HG02571 (cell line): ENCODE measurements around the gene CPED1.
"Not testable (repeated sequence)": the region's sequence is repeated elsewhere in the genome, so short reads cannot be mapped to it uniquely, and the experiment has no call there.

Experiments used
- ATAC-seq: cut with Tn5 transposase; IDR thresholded peaks from one replicate; pipeline ENCODE4 v1.9.1; 2021; ENCODE audit warnings: mild to moderate bottlenecking, moderate library complexity; ENCODE audit not compliant: unreplicated experiment

CPED1 gene

DNA sequence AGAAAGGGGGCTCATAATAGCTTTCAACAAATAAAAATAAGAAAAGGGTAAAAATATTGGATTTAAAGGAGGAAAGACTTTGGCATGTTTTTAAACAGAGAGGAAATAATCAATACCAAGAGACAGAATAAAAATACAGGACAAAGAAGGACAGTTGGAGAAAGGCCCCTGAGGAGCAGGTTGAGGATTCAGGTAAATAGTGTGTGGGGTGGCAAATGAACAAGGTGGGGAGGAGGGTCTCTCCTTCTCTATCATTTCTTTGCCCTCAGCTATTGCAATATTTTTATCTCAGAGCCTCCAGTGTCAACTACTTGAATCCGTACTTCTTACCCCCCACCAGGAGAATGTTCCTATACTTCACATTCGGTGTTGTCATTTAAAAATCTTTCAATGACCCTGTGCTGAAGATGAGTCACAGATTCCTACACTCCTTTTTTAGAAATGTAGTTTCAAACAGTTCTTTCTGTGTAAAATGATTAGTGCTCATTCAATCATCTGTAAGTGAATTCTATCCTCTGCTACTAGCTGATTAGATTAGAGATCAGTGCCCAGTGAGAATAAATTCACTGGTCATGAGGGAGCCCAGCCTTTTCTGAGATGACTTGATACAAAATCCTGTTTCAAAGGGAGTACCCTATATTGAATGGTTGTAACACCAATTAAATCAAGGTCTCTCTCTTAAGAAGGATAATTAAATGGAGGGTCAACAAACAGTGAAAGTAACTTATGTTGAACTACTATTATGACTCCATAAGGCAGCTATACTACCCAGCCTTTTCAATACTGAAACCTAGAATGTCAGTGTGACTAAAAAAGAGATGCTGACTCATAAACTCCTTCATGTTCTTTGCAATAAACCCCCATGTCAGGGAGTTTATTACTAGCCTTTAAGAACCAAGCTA, 289.9 kb downstream of the CPED1 start:
- ATAC-seq: peak; percentile 99

DNA sequence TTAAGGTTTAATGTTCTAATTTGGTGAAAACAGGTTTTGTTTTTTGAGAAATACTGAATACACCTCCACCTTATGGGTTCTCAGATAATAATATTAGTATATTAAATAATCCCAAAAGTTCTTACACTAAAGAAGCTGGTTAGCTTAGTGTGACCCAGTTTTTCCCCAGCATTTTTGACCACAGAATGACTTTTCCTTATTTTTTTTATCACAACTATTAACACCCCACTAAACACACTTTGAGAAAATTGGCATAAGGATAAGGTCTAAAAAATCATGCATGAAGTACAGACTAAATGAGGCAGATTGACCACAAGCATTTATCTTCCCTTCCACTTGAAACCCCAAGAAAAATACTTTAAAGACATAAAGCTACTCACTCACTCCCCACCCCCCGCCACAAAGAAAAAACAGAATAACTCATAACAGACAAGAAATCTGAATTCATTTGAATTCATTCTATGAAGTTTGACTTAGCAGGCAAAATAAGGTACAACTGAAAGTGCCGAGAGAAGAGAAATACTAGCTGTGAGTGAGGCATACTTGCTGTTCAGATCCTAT, 290.6 kb downstream of the CPED1 start:
- no peak for ATAC-seq

- no peak for ATAC-seq
These were observed 291.3 kb downstream of the CPED1 start for GRCh38 chr7:121279822-121280221.

GRCh38 chr7:121280656-121281055, 292.1 kb downstream of the CPED1 start:
- ATAC-seq: no peak

DNA sequence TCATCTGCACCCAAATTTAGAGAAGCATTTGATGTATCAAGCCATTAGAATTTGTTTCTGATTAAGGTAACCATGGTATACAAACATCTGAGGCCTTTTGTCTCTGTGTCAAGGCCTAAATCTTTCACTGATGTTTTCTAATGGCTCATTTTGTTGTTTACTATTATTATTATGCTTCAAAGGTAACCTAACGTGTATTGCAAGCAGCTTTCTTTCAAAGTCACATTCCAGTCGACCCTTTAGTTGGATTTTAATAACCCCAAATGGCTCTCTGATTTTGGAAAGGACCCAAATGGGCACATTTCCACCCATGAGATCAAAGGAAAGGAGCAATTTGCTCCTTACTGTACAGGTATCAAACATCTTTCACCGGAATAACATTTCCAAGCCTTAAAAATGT, 293.6 kb downstream of the CPED1 start:
- ATAC-seq: no peak

DNA sequence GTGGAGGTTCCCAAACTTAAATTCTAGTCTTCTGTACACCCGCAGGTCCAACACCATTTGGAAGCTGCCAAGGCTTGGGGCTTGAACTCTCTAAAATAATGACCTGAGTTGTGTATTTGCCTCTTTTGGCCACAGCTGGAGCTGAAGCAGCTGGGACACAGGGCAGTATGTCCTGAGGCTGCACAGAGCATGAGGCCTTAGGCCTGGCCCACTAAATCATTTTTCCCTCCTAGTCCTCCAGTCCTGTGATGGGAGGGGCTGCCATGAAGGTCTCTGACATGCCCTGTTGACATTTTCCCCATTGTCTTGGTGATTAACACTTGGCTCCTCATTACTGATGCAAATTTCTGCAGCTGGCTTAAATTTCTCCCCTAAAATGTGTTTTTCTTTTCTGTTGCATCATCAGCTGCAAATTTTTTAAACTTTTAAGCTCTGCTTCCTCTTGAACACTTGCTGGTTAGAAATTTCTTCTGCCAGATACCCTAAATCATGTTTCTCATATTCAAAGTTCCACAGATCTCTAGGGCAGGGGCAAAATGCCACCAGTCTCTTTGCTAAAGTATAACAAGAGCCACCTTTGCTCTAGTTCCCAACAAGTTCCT, 296.7 kb downstream of the CPED1 start:
- no peak for ATAC-seq

DNA sequence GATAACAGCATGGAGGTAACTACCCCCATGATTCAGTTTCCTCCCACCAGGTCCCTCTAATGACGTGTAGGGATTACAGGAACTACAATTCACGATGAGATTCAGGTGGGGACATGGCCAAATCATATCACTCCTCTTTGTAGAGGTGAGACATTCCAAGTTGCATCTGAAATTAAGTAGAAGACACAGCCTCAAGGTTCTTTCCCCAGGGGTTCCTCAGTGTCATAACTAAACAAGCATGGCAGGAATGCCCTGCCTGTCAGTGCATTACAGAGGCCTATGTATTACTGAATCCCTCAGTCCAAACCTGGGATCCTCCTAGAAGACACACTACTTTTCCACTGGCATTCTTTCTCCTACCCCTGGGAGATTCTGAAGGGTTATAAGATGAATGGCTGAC, 297.7 kb downstream of the CPED1 start:
- ATAC-seq: no peak

DNA sequence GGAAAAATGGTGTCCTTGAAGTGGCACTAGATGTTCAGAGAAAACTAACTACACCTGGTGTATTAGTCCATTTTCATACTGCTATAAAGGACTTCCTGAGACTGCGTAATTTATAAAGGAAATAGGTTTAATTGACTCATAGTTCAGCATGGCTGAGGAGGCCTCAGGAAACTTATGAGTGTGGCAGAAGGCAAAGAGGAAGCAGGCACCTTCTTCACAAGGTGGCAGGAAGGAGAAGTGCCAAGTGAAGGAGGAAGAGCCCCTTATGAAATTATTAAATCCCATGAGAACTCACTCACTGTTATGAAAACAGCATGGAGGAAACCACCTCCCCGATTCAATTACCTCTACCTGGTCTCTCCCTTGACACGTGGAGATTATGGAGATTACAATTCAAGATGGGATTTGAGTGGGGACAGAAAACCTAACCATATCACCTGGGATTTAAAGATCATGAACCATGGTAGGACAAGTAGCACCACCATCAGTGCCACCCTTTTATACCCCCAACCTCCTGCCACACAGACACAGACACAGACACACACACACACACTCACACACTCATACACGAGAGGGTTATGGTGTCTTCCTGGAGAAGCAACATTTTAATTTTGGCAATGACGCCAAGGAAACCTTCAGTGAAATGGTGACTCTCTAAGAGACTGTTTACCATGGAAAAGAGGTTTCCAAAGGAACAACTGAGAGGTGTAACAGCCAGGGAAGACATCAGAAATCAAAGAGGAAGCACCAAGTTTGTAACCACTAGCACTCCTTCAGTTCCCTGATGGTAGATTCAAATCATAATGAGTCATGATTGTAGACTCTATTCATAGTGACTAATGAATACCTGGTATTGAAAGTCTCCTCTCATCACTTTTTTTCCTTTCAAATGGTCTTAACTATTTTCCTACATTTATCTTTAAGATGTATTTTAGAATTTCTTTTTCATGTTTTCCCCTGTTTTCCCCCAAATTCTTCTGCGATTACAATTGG, 298.5 kb downstream of the CPED1 start:
- ATAC-seq: no peak

DNA sequence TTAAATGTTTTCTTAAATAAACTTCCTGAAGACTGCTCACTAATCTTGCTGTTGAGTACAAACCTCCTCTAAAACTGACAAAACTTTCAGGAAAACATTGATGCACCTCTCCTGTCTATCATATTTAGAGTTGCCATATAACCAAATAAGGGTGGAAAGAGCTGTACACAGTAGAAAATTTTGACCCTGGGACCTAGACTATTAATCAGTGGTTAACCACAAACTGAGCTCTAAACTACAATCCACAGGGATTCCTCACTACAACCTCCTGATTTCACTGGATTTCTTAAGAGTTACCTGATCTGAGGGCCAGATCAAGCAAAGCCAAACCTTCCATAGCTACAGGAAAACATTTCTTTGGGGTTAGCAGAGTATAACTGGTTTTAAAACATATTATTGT, 300.4 kb downstream of the CPED1 start:
- ATAC-seq: no peak

- ATAC-seq: not testable (repeated sequence)
These were observed 301.4 kb downstream of the CPED1 start for GRCh38 chr7:121289930-121290329.

- ATAC-seq: no peak
These were observed 306.0 kb downstream of the CPED1 start for GRCh38 chr7:121294448-121294992.

GRCh38 chr7:121297843-121298242, 309.3 kb downstream of the CPED1 start:
- no peak for ATAC-seq

GRCh38 chr7:121298831-121299239, 310.3 kb downstream of the CPED1 start:
- no peak for ATAC-seq

- ATAC-seq: no peak
These were observed 312.3 kb downstream of the CPED1 start for GRCh38 chr7:121300685-121301420.

DNA sequence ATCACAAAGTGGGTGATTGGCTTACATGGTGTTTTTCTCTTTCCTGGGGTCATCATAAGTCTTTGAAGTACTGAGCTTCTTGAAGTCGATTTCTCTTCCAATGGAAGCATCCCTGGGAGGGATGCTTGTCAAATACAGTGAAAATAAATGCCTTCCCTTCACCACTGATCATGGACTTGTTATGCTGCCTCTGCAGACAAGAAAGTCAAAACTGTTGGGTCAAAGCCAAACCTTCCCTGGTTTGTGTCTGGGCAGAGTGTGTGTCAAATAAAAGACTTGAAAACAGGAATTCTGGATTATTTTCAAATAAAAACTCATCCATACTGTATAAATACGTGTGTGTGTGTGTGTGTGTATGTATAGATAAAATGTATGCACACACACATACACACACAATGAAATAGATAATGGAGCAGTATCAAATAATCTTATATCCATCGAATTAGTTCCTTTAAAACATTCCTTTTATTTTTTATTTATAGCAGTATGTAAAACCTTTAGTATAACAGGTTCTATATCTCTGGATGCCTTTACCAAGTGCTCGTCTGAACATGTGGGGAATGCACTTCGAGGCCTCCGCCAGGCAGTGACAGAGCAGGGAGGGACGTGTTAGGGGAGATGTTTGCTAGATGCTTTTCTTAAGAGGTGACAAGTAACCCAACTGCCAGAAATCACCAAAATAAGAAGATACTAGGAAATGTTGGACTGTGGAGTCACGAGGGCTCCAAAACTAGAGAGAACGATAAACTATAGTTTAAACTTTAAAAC, 313.1 kb downstream of the CPED1 start:
- no peak for ATAC-seq

GRCh38 chr7:121302214-121302745, 313.8 kb downstream of the CPED1 start:
- ATAC-seq: peak; percentile 89

GRCh38 chr7:121303422-121304101, 315.1 kb downstream of the CPED1 start:
- ATAC-seq: no peak

GRCh38 chr7:121304102-121304658, 315.7 kb downstream of the CPED1 start:
- no peak for ATAC-seq
